SK-N-MC (cell line): Measurements from ENCODE around the gene GNG8.

Source experiments
- EZH2 ChIP-seq: fragments of 200-600 bp; sonication (generic); IDR thresholded peaks from one replicate; pipeline ENCODE4 v1.6.1; 2017; ENCODE audit warnings: antibody characterized with exemption
- FOXP2 ChIP-seq: optimal IDR thresholded peaks from 2 replicates; pipeline ENCODE3; 2011; ENCODE audit warnings: mild to moderate bottlenecking, moderate library complexity; ENCODE audit not compliant: insufficient read depth; ENCODE audit errors: extremely low read length, control extremely low read depth
- POLR2AphosphoS5 ChIP-seq: IDR thresholded peaks from 2 replicates; pipeline ENCODE4 v1.6.1; 2012; ENCODE audit warnings: mild to moderate bottlenecking, low read depth, low read length, borderline replicate concordance

GRCh38 chr19:46622118-46622446, 13.9 kb downstream of the GNG8 start:
- no peak for TF ChIP-seq EZH2
- no peak for TF ChIP-seq POLR2AphosphoS5
- TF ChIP-seq FOXP2: no peak
